ENCODE results near the gene HLA-DOB.

HLA-DOB gene

DNA sequence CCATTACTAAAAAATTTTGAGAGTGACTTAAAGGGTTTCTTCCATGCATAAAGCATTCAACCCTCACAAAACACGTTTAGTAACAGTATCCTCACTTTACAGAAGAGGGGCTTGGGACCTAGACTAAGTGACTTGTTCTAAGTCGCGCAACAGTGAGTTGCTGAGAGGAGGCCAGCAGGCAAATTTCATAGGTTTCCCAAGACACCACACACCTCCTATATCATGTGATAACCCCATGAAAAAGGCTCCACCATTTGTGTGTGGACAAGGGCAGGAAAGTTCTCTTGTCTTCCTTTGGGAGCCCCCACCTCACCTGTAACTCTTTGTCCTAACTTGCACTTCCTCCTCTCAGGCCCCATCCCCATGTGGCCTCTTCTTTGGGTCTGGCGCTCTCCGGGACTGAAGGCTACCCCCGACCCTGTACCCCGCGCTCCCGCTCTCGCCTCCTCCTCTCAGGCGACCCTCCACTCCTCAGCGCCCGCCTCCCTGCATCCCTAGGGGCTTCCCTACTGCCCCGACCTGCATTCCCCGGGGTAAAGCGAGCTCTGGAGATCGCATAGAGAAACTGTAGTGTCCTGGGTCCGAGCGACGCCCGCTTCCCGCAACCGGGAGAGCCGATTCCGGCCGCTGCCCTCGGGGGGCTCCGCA lies 26.7 kb upstream of the HLA-DOB start:
- no peak for DNase-seq

GRCh38 chr6:32842690-32843089 lies 25.9 kb upstream of the HLA-DOB start:
- no peak for DNase-seq

GRCh38 chr6:32842021-32842650 lies 25.3 kb upstream of the HLA-DOB start:
- DNase-seq = no peak

DNA sequence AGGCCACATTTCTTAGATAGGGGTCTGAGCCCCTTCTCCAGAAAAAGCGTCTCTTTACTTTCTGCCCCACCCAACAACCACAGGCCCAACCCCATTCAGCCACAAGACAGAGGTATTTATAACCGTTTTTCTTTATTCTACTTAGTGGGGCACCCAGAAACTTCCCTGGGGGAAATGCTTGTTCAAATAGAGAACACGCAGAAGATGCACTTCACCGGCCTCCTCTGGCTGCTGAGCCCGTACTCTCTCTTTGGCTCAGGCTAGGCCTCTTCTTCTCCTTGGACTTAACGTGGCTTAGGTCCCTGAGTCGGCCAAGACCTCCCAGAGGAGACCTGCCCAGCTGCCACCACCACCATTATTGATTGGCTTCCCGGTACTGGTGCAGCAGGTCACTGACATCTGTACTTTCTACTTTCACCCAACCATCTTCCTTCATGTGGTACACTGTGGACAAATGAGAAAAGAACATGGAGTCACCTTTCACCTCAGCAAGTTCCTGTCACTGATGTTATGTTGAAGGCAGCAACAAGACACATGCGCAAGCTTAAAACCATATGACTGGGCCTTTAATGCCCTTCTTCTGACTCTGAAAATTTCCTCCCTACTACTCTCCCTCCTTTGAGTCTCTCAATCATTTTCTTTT lies 23.9 kb upstream of the HLA-DOB start:
- no peak for DNase-seq

- DNase-seq = no peak
Measured at GRCh38 chr6:32839356-32839755, 22.6 kb upstream of the HLA-DOB start.

- peak; percentile 95 for DNase-seq
Measured at GRCh38 chr6:32838114-32838958, 21.5 kb upstream of the HLA-DOB start, which contains the start of gene TAP2. TSS of gene TAP2 (minus strand) at chr6:32838739. CDS start at chr6:32838233, 506 bp downstream.

- DNase-seq = no peak
Measured at GRCh38 chr6:32837651-32838113, 20.9 kb upstream of the HLA-DOB start.

- no peak for DNase-seq
Measured at GRCh38 chr6:32836873-32837272, 20.1 kb upstream of the HLA-DOB start.

GRCh38 chr6:32835167-32835893 lies 18.5 kb upstream of the HLA-DOB start:
- DNase-seq = no peak

GRCh38 chr6:32833664-32834063 lies 16.9 kb upstream of the HLA-DOB start:
- DNase-seq = no peak

- DNase-seq = no peak
Measured at GRCh38 chr6:32832535-32832934, 15.7 kb upstream of the HLA-DOB start.

- DNase-seq = no peak
Measured at GRCh38 chr6:32830936-32831335, 14.1 kb upstream of the HLA-DOB start.

- DNase-seq = no peak
Measured at GRCh38 chr6:32830017-32830416, 13.2 kb upstream of the HLA-DOB start.

DNA sequence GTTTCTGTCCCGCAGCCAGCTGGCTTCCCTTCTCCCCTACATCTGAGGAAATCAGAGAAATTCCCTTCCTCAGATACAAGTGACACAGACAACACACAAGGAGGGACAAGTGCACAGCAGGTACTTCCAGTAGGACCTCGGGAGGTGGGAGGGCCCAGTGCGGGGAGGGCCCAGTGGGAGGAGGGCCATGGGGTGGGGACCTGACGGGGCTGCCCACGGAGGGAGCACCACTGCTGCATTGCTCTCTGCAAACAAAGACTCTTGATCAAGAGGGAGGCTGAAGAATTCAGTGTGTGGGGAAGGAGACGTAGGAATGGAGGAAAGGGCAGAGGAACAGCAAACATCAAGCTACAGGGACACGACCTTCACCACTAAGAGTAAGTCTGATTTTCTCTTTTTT lies 12.7 kb upstream of the HLA-DOB start:
- no peak for DNase-seq

- DNase-seq = no peak
Measured at GRCh38 chr6:32827025-32827424, 10.2 kb upstream of the HLA-DOB start.

DNA sequence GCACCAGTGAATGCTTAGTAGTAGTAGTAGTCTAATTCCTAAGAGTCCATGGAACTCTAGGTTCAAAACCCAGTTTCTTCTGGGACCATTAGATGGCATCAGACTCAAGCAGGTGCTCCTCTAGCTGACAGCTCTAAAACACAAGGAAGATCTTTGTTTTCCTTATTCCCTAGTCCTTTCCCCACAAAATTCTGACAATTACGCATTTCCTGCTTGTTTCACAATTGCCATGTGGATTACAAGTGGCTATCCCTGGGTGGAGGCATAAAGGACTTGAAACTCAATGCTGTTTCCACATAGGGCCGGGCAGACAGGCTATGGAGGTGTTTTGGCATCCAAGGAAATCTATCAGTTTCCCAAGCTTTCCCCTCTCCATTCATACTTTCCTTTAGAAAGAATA lies 9.2 kb upstream of the HLA-DOB start:
- DNase-seq = peak; percentile 13

DNA sequence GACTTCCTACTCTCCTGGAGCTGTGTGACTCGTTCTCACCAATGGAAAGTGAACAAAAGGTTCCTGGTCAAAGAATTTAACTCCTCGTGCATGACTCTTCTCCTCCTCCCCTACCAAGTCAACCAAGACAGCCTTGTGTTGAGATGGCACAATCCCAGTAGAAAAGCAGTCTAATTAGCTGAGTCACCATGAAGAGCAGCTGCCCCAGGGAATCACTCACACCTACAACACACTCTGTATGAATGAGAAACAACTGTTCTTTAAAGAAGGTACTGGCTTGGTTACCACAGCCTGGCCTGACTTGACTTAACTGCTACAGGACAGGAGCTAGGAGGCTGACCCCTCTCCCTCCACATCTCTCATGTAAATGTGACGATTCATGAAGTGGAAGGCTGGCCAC lies 2.9 kb upstream of the HLA-DOB start:
- no peak for DNase-seq

DNA sequence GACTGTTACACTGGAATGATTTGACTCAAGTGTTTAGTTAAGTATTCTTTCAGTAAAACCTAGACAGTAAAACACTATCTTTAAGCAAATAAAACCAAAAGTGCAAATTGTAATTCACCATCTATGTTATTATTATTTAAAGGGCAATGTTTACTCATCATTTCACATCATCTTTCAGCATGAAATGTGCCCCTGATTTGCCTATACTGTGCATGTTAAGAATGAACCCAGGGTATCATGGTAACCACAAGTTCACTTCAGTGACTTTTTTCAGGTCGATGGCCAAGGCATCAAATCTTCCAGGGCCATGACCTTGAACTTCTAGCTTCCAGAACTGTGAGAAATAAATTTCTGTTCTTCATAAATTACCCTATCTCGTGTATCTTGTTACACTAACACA lies 2.1 kb upstream of the HLA-DOB start:
- no peak for DNase-seq

DNA sequence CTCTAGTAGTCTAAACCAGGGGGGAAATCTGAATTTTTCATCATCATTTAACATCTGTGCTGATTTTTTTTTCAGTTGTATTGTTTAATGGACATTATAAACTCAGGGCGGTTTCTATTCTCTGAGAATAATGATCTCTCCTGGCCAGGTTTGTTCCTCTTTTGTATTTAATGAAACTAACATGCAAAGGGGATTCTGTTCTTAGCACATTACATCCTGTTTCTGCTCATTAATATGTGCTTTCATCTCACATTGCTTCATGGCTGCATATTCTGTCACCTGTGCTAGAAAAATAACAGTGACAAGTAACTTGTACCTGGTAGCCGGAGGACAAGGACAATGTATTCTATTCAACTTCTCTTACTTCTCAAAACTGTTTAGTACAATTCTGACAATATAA lies 806 bp downstream of the HLA-DOB start:
- no peak for DNase-seq

- DNase-seq = no peak
Measured at GRCh38 chr6:32815115-32815514, 1.7 kb downstream of the HLA-DOB start.

DNA sequence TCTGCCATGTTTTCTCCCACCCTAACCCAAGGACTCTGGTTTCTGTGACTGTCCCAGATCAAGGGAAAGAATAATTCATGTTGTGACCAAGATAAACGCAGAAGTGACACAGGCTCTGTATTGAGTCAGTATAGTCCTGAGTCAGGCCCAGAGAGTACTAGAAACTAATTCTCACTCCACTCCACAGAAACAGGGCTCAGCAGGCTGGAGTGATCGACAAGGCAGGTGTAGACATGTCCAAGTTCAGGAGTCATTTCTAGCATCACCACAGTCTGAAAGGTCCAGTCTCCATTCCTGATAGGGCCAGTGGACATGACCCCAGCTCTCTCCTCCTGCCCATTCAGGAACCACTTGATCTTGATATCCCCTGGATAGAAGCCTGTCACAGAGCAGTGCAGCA lies 2.7 kb downstream of the HLA-DOB start:
- no peak for DNase-seq

DNA sequence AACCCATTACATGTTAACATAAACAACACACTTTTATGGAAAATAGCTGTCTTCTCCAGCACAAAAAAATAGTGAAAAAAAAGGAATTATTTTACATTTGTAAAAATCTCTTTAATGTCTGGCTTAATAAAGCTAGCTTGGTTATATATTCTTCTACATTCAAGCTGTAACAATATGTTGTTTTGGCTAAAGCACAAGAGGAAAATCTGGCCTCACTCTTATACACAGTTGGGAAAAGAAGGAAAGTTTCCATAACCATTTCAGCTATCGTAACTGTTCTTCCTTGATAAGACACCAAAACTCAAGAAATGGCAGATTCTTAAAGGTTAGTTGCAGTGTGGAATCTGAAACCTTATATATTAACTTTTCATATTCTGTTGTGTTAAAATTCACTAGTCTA lies 7.6 kb downstream of the HLA-DOB start:
- no peak for DNase-seq
